ENCODE measurements around the gene TSPAN18. TPM values are rescaled to one million over a fixed set of nuclear protein-coding genes. Genes with fewer than 3 reads are reported as not detected.

The TSPAN18 gene
- total RNA-seq, 6 donors from 2014 or later = 8.2 to 48.6 (median 17.5) TPM

- H3K27ac ChIP-seq = peak overlapping the region in 1 of 4 donors; percentile 48
- H3K4me1 ChIP-seq = peaks cover 3 to 11% (median 6%) of the 10 kb centered on the region in 4 donors
- H3K4me3 ChIP-seq = no peak overlapping the region
- no peak for TF ChIP-seq EP300 (IDR thresholded peaks at IDR 0.05)
- no peak for TF ChIP-seq POLR2AphosphoS5 (IDR thresholded peaks at IDR 0.05)
- TF ChIP-seq, protein P1, sequence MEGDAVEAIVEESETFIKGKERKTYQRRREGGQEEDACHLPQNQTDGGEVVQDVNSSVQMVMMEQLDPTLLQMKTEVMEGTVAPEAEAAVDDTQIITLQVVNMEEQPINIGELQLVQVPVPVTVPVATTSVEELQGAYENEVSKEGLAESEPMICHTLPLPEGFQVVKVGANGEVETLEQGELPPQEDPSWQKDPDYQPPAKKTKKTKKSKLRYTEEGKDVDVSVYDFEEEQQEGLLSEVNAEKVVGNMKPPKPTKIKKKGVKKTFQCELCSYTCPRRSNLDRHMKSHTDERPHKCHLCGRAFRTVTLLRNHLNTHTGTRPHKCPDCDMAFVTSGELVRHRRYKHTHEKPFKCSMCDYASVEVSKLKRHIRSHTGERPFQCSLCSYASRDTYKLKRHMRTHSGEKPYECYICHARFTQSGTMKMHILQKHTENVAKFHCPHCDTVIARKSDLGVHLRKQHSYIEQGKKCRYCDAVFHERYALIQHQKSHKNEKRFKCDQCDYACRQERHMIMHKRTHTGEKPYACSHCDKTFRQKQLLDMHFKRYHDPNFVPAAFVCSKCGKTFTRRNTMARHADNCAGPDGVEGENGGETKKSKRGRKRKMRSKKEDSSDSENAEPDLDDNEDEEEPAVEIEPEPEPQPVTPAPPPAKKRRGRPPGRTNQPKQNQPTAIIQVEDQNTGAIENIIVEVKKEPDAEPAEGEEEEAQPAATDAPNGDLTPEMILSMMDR (IDR thresholded peaks at IDR 0.05) = no peak
- TF ChIP-seq POLR2A (IDR thresholded peaks at IDR 0.05) = no peak
- no peaks in the 10 kb centered on the region for H3K27me3 ChIP-seq
- H3K36me3 ChIP-seq = peaks cover 0 to 7% (median 3%) of the 10 kb centered on the region in 4 donors
- WGBS, 2 donors = 56 to 76% methylated on average over 3 to 8 of the region's 8 CpGs
- ATAC-seq (ENCODE audit: low FRiP score in 2 of 2) (no peak), DNase-seq (no peak)
- no peaks in the 10 kb centered on the region for H3K9me3 ChIP-seq
Observed at GRCh38 chr11:44916331-44916730, 189.6 kb downstream of the TSPAN18 start.

- H3K4me3 ChIP-seq = no peak overlapping the region
- peaks cover 0 to 6% (median 1%) of the 10 kb centered on the region in 4 donors for H3K4me1 ChIP-seq
- no peaks in the 10 kb centered on the region for H3K9me3 ChIP-seq
- TF ChIP-seq EP300 (IDR thresholded peaks at IDR 0.05) (no peak), POLR2A (IDR thresholded peaks at IDR 0.05) (no peak), POLR2AphosphoS5 (IDR thresholded peaks at IDR 0.05) (no peak)
- TF ChIP-seq, protein P1 (IDR thresholded peaks at IDR 0.05) = no peak
- no peak overlapping the region for H3K27ac ChIP-seq
- WGBS, 2 donors = 51 to 52% methylated on average over 2 to 10 of the region's 10 CpGs
- peaks cover 0 to 7% (median 3%) of the 10 kb centered on the region in 4 donors for H3K36me3 ChIP-seq
- DNase-seq (no peak), ATAC-seq (ENCODE audit: low FRiP score in 2 of 2) (no peak)
- H3K27me3 ChIP-seq = no peaks in the 10 kb centered on the region
Observed at GRCh38 chr11:44916801-44917385, 190.1 kb downstream of the TSPAN18 start.

GRCh38 chr11:44917741-44918140 lies 191.0 kb downstream of the TSPAN18 start:
- Histone ChIP-seq H3K4me1 (no peaks in the 10 kb centered on the region), H3K9me3 (no peaks in the 10 kb centered on the region), H3K4me3 (no peak overlapping the region), H3K36me3 (peaks cover 0 to 7% (median 3%) of the 10 kb centered on the region in 4 donors), H3K27ac (no peak overlapping the region), H3K27me3 (no peaks in the 10 kb centered on the region)
- DNase-seq (no peak), ATAC-seq (ENCODE audit: low FRiP score in 2 of 2) (no peak)
- no peak for TF ChIP-seq EP300 (IDR thresholded peaks at IDR 0.05)
- TF ChIP-seq POLR2AphosphoS5 (IDR thresholded peaks at IDR 0.05) = no peak
- TF ChIP-seq POLR2A (IDR thresholded peaks at IDR 0.05) = no peak
- TF ChIP-seq, protein P1 (IDR thresholded peaks at IDR 0.05) = no peak
- WGBS, 2 donors = 94 to 97% methylated on average over 4 of the region's 4 CpGs

GRCh38 chr11:44920451-44920850 lies 193.7 kb downstream of the TSPAN18 start:
- H3K27ac ChIP-seq = no peak overlapping the region
- no peak for TF ChIP-seq EP300 (IDR thresholded peaks at IDR 0.05)
- TF ChIP-seq, protein P1 (IDR thresholded peaks at IDR 0.05) = no peak
- no peak for TF ChIP-seq POLR2AphosphoS5 (IDR thresholded peaks at IDR 0.05)
- TF ChIP-seq POLR2A (IDR thresholded peaks at IDR 0.05) = no peak
- DNase-seq = no peak
- WGBS, 2 donors = 80 to 83% methylated on average over 7 of the region's 7 CpGs
- H3K4me3 ChIP-seq = no peak overlapping the region
- no peaks in the 10 kb centered on the region for H3K27me3 ChIP-seq
- ATAC-seq (ENCODE audit: low FRiP score in 2 of 2) = no peak
- no peaks in the 10 kb centered on the region for H3K9me3 ChIP-seq
- no peaks in the 10 kb centered on the region for H3K4me1 ChIP-seq
- H3K36me3 ChIP-seq = peaks cover 0 to 7% (median 3%) of the 10 kb centered on the region in 4 donors

- Histone ChIP-seq H3K4me1 (no peaks in the 10 kb centered on the region), H3K9me3 (no peaks in the 10 kb centered on the region), H3K27ac (no peak overlapping the region), H3K27me3 (no peaks in the 10 kb centered on the region), H3K36me3 (peaks cover 0 to 7% (median 3%) of the 10 kb centered on the region in 4 donors), H3K4me3 (no peak overlapping the region)
- TF ChIP-seq EP300 (IDR thresholded peaks at IDR 0.05) (no peak), POLR2A (IDR thresholded peaks at IDR 0.05) (no peak), POLR2AphosphoS5 (IDR thresholded peaks at IDR 0.05) (no peak)
- TF ChIP-seq, protein P1 (IDR thresholded peaks at IDR 0.05) = no peak
- 80 to 81% methylated on average over 6 to 7 of the region's 7 CpGs for WGBS, 2 donors
- DNase-seq = no peak
- no peak for ATAC-seq (ENCODE audit: low FRiP score in 2 of 2)
Observed at GRCh38 chr11:44923115-44923514, 196.4 kb downstream of the TSPAN18 start.
